Neural progenitor cell (in vitro differentiated cells): Measurements from ENCODE around the gene BLOC1S3. TPM values are rescaled to one million over a fixed set of nuclear protein-coding genes. Genes with fewer than 3 reads are reported as not detected.

Experiments used
- DNase-seq: peaks from one replicate; pipeline ENCODE4 v3.0.0-alpha.2; 2016; ENCODE audit warnings: low spot score
- H2AFZ ChIP-seq: fragments of 200-600 bp; sonication (generic); replicated peaks from 2 replicates; pipeline ENCODE4 v1.6.1; 2016; ENCODE audit warnings: antibody characterized with exemption
- H3F3A ChIP-seq: fragments of 200-600 bp; sonication (generic); 2 replicates; pipeline ENCODE4 v1.6.1; 2016; ENCODE audit warnings: antibody characterized with exemption, low read depth
- H3K27ac ChIP-seq: fragments of 200-600 bp; sonication (generic); 2 replicates; pipeline ENCODE4 v1.5.1; 2016; ENCODE audit warnings: mild to moderate bottlenecking
- H3K27me3 ChIP-seq: fragments of 200-600 bp; sonication (generic); 2 replicates; pipeline ENCODE4 v1.6.1; 2016; ENCODE audit warnings: mild to moderate bottlenecking, moderate library complexity
- H3K36me3 ChIP-seq: fragments of 200-600 bp; sonication (generic); 2 replicates; pipeline ENCODE4 v1.5.1; 2016
- H3K4me1 ChIP-seq: fragments of 200-600 bp; sonication (generic); 2 replicates; pipeline ENCODE4 v1.6.1; 2016; ENCODE audit warnings: mixed run types
- H3K4me2 ChIP-seq: fragments of 200-600 bp; sonication (generic); 2 replicates; pipeline ENCODE4 v1.6.1; 2016
- H3K4me3 ChIP-seq: fragments of 200-600 bp; sonication (generic); 2 replicates; pipeline ENCODE4 v1.5.1; 2016
- H3K79me2 ChIP-seq: fragments of 200-600 bp; sonication (generic); 2 replicates; pipeline ENCODE4 v1.6.1; 2016; ENCODE audit warnings: low read depth
- H3K9ac ChIP-seq: fragments of 200-600 bp; sonication (generic); 2 replicates; pipeline ENCODE4 v1.6.1; 2016
- H3K9me3 ChIP-seq: fragments of 200-600 bp; sonication (generic); 2 replicates; pipeline ENCODE4 v1.5.1; 2016; ENCODE audit warnings: low read depth
- H4K20me1 ChIP-seq: fragments of 200-600 bp; sonication (generic); 2 replicates; pipeline ENCODE4 v1.6.1; 2016; ENCODE audit warnings: low read depth
- H3K27ac Mint-ChIP-seq: 3 replicates; pipeline ENCODE4 v1.8.0; 2021; ENCODE audit warnings: mixed read lengths
- H3K27me3 Mint-ChIP-seq: 2 replicates; pipeline ENCODE4 v1.8.0; 2022; ENCODE audit warnings: low read depth, mild to moderate bottlenecking, inconsistent platforms, moderate library complexity, mixed read lengths; ENCODE audit not compliant: insufficient read depth
- H3K36me3 Mint-ChIP-seq: 3 replicates; pipeline ENCODE4 v1.8.0; 2021; ENCODE audit warnings: mixed read lengths
- H3K4me1 Mint-ChIP-seq: 3 replicates; pipeline ENCODE4 v1.8.0; 2021; ENCODE audit warnings: mixed read lengths
- H3K4me3 Mint-ChIP-seq: 3 replicates; pipeline ENCODE4 v1.8.0; 2021; ENCODE audit warnings: mild to moderate bottlenecking, moderate library complexity, mixed read lengths
- H3K9me3 Mint-ChIP-seq: 3 replicates; pipeline ENCODE4 v1.8.0; 2020; ENCODE audit warnings: mixed read lengths
- CTCF ChIP-seq: fragments of 200-600 bp; sonication (generic); IDR thresholded peaks from 2 replicates; pipeline ENCODE4 v1.5.1; 2017; ENCODE audit warnings: antibody characterized with exemption, mild to moderate bottlenecking
- EZH2 ChIP-seq: fragments of 200-600 bp; sonication (generic); IDR thresholded peaks from 2 replicates; pipeline ENCODE4 v1.6.1; 2017; ENCODE audit warnings: antibody characterized with exemption, mild to moderate bottlenecking, moderate library complexity
- EZH2phosphoT487 ChIP-seq: fragments of 200-600 bp; sonication (generic); IDR thresholded peaks from 2 replicates; pipeline ENCODE4 v1.6.1; 2017; ENCODE audit warnings: antibody characterized with exemption
- total RNA-seq: library from RNA; depleted of rRNA; stranded (reverse); fragments of >200 nt; gene quantifications from 2 replicates; pipeline ENCODE4 v1.2.3, GENCODE V29; 2015; ENCODE audit warnings: low replicate concordance

BLOC1S3 gene
- total RNA-seq, 1 donor from 2014 or later, result 2.0 TPM

DNA sequence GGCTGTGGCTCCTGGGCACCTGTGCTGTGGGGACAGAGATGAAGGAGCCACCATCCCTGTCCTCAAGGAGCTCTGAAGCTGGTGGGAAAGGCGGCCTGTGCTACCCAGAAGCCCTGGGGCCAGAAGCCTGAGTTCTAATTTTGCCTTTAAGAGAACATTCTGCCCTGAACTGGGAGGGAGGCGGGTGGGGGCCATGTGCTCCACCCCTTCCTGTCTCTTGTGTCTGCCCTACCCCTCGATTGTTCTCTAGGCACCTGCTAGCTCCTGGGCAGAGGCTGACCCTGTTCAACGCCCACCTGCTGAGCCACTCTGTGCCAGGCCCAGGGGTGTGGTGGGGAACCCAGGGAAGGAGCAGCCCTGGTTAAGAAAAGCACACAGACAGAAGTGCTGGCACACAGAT lies 6.4 kb upstream of the BLOC1S3 start:
- no peaks in the 10 kb centered on the region for H3K9me3 ChIP-seq
- no peak overlapping the region for H3K27ac ChIP-seq
- no peaks in the 10 kb centered on the region for H3K36me3 ChIP-seq
- Mint-ChIP-seq H3K9me3 (no peaks in the 10 kb centered on the region), H3K27me3 (peaks cover 2% of the 10 kb centered on the region), H3K4me1 (peaks cover 5% of the 10 kb centered on the region), H3K36me3 (no peaks in the 10 kb centered on the region), H3K27ac (no peak overlapping the region), H3K4me3 (no peak overlapping the region)
- H3K4me1 ChIP-seq, result no peaks in the 10 kb centered on the region
- TF ChIP-seq EZH2phosphoT487, result no peak
- TF ChIP-seq EZH2, result no peak
- no peak for TF ChIP-seq CTCF
- peaks cover 4% of the 10 kb centered on the region for H3K79me2 ChIP-seq
- DNase-seq, result no peak
- H3F3A ChIP-seq, result no peaks in the 10 kb centered on the region
- no peak overlapping the region for H3K4me2 ChIP-seq
- H3K9ac ChIP-seq, result no peak overlapping the region
- no peak overlapping the region for H3K4me3 ChIP-seq
- H3K27me3 ChIP-seq, result no peaks in the 10 kb centered on the region
- no peak overlapping the region for H2AFZ ChIP-seq
- H4K20me1 ChIP-seq, result peaks cover 20% of the 10 kb centered on the region

DNA sequence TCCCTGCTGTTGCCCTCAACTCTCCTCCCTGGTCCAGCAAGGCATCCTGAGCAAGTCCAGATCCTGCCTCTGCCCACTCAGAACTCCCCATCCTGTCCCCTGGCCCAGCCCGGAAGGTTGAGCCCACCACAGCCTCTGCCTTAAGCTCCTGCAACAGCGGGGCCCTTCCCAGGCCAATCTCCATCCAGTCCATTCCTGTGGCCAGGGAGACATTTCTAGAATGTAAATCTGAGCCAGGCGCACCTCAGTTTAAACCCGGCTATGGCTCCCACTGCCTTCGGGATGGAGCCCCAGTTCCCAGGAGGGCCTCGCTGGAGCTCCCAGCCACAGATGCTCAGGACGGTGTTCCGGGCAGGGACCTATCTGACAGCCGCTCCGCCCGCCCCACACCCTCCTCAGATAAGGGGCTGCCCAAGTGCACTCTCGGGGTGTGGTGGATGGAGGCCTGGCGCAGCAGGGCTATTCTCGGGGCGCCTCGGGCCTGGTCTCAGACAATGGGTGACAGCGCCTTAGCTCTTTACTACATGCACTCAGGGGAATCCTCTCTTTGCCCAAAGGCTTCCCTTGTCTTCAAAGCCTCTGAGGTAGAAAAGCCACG lies 5.9 kb upstream of the BLOC1S3 start:
- Mint-ChIP-seq H3K4me1 (peaks cover 6% of the 10 kb centered on the region), H3K36me3 (no peaks in the 10 kb centered on the region), H3K4me3 (no peak overlapping the region), H3K27me3 (peaks cover 2% of the 10 kb centered on the region), H3K27ac (no peak overlapping the region), H3K9me3 (no peaks in the 10 kb centered on the region)
- H3K4me1 ChIP-seq, result no peaks in the 10 kb centered on the region
- H4K20me1 ChIP-seq, result peaks cover 15% of the 10 kb centered on the region
- no peak for DNase-seq
- no peaks in the 10 kb centered on the region for H3K9me3 ChIP-seq
- H3K27me3 ChIP-seq, result no peaks in the 10 kb centered on the region
- H3K9ac ChIP-seq, result no peak overlapping the region
- no peak overlapping the region for H3K27ac ChIP-seq
- peaks cover 9% of the 10 kb centered on the region for H3K79me2 ChIP-seq
- H3F3A ChIP-seq, result no peaks in the 10 kb centered on the region
- no peak overlapping the region for H3K4me2 ChIP-seq
- H3K4me3 ChIP-seq, result no peak overlapping the region
- H3K36me3 ChIP-seq, result no peaks in the 10 kb centered on the region
- H2AFZ ChIP-seq, result no peak overlapping the region
- TF ChIP-seq EZH2phosphoT487 (no peak), EZH2 (no peak), CTCF (no peak)

GRCh38 chr19:45173816-45174215 lies 4.8 kb upstream of the BLOC1S3 start:
- Mint-ChIP-seq H3K27me3 (peaks cover 6% of the 10 kb centered on the region), H3K4me3 (peak overlapping the region; percentile 30), H3K4me1 (peaks cover 9% of the 10 kb centered on the region), H3K36me3 (no peaks in the 10 kb centered on the region), H3K27ac (no peak overlapping the region), H3K9me3 (no peaks in the 10 kb centered on the region)
- Histone ChIP-seq H3K4me2 (no peak overlapping the region), H4K20me1 (peaks cover 15% of the 10 kb centered on the region), H3K79me2 (peaks cover 11% of the 10 kb centered on the region), H3K9me3 (no peaks in the 10 kb centered on the region), H2AFZ (no peak overlapping the region), H3K4me1 (no peaks in the 10 kb centered on the region), H3K27ac (no peak overlapping the region), H3F3A (peaks cover 2% of the 10 kb centered on the region), H3K9ac (no peak overlapping the region), H3K4me3 (no peak overlapping the region), H3K36me3 (no peaks in the 10 kb centered on the region), H3K27me3 (no peaks in the 10 kb centered on the region)
- DNase-seq, result no peak
- TF ChIP-seq CTCF, result no peak
